Endothelial cell of umbilical vein (primary cell): ENCODE results near the gene EEF2K. TPM values are rescaled to one million over a fixed set of nuclear protein-coding genes. Genes with fewer than 3 reads are reported as not detected.

Experiments
- BruUV-seq: library from RNA; stranded (reverse); fragments of 400-500 nt; replicated peaks from 2 replicates; lab custom pipeline; 2021; lab: Mats Ljungman, UMichigan
- CTCF ChIA-PET: fragments of 300-600, 350-600 bp; sonication (Branson Sonifier 250); formaldehyde crosslinking; loops from one replicate; lab custom pipeline; 2021; ENCODE audit warnings: antibody characterized with exemption, inconsistent platforms; lab: Charles Lee
- POLR2A ChIA-PET: fragments of 300-600, 350-600 bp; sonication (Branson Sonifier 250); formaldehyde crosslinking; loops from one replicate; lab custom pipeline; 2021; ENCODE audit warnings: antibody characterized with exemption, inconsistent platforms; lab: Charles Lee
- DNase-seq: peaks from one replicate; pipeline ENCODE4 v3.0.0-alpha.2; 2011; ENCODE audit warnings: low read depth, low spot score
- FAIRE-seq: peaks from 2 replicates; lab custom pipeline; 2011; peaks lifted over from hg19 to GRCh38; lab: Jason Lieb, UNC
- H2AFZ ChIP-seq: 2 replicates; pipeline ENCODE4 v1.6.0; 2012; ENCODE audit warnings: low read depth, low read length, control low read depth, inconsistent platforms
- H3K27ac ChIP-seq: 2 replicates; pipeline ENCODE4 v1.5.1; 2011; ENCODE audit warnings: low read depth, mild to moderate bottlenecking, control low read depth, low read length, moderate library complexity; ENCODE audit not compliant: insufficient read depth
- H3K27me3 ChIP-seq, 2 experiments: 2 replicates each; pipeline versions ENCODE4 v1.6.0 to v1.6.1; 2011; ENCODE audit warnings: low read length in 2 of 2, mixed read lengths in 1 of 2; ENCODE audit not compliant: control insufficient read depth in 2 of 2, insufficient read depth in 2 of 2
- H3K36me3 ChIP-seq, 2 experiments: 2 replicates in 1 of 2; 3 replicates in 1 of 2; pipeline ENCODE4 v1.5.1; 2011; ENCODE audit warnings: low read length in 2 of 2, mild to moderate bottlenecking in 1 of 2, moderate library complexity in 1 of 2; ENCODE audit not compliant: control insufficient read depth in 2 of 2, insufficient read depth in 2 of 2; ENCODE audit errors: extremely low read depth in 1 of 2
- H3K4me1 ChIP-seq: 3 replicates; pipeline ENCODE4 v1.5.1; 2011; ENCODE audit warnings: mild to moderate bottlenecking, low read length; ENCODE audit not compliant: control insufficient read depth, insufficient read depth; ENCODE audit errors: extremely low read depth
- H3K4me2 ChIP-seq: 2 replicates; pipeline ENCODE4 v1.6.1; 2011; ENCODE audit warnings: low read length, control low read depth, mixed read lengths; ENCODE audit not compliant: insufficient read depth
- H3K4me3 ChIP-seq, 3 experiments: fragments of 200-600 bp in 1 of 3; sonication (generic), shearing (Covaris generic) in 1 of 3; replicated peaks in 1 of 3; 2 replicates each; pipeline ENCODE4 v1.5.1; 2011 to 2016; ENCODE audit warnings: control low read depth in 3 of 3, low read length in 3 of 3, mild to moderate bottlenecking in 2 of 3, inconsistent platforms in 1 of 3, low read depth in 1 of 3, moderate library complexity in 1 of 3; ENCODE audit not compliant: insufficient read depth in 1 of 3
- H3K79me2 ChIP-seq: 2 replicates; pipeline ENCODE4 v1.6.0; 2012; ENCODE audit warnings: low read length, inconsistent platforms; ENCODE audit not compliant: control insufficient read depth, insufficient read depth
- H3K9ac ChIP-seq: replicated peaks from 2 replicates; pipeline ENCODE3; 2011; ENCODE audit warnings: low read length, control low read depth; ENCODE audit not compliant: insufficient read depth; ENCODE audit errors: extremely low read depth
- H3K9me1 ChIP-seq: replicated peaks from 3 replicates; pipeline ENCODE4 v1.6.0; 2011; ENCODE audit warnings: mild to moderate bottlenecking, low read length; ENCODE audit not compliant: control insufficient read depth, insufficient read depth; ENCODE audit errors: extremely low read depth
- H3K9me3 ChIP-seq: replicated peaks from 2 replicates; pipeline ENCODE4 v1.5.1; 2012; ENCODE audit warnings: low read length, inconsistent platforms; ENCODE audit not compliant: control insufficient read depth, insufficient read depth
- H4K20me1 ChIP-seq: replicated peaks from 2 replicates; pipeline ENCODE3; 2011; ENCODE audit warnings: mild to moderate bottlenecking, low read length; ENCODE audit not compliant: control insufficient read depth, insufficient read depth; ENCODE audit errors: extremely low read depth
- CTCF ChIP-seq, 2 donors: IDR thresholded peaks; 1 replicate in 1 of 2; 2 replicates in 1 of 2; pipeline ENCODE4 v1.5.1; 2011; ENCODE audit warnings: low read length in 2 of 2, mild to moderate bottlenecking in 2 of 2, moderate library complexity in 2 of 2, control low read depth in 1 of 2, inconsistent platforms in 1 of 2, low read depth in 1 of 2; ENCODE audit not compliant: insufficient read depth in 1 of 2; ENCODE audit errors: extremely low read depth in 1 of 2
- EZH2 ChIP-seq: IDR thresholded peaks from 2 replicates; pipeline ENCODE4 v1.6.1; 2012; ENCODE audit warnings: borderline replicate concordance, low read depth, mild to moderate bottlenecking, moderate library complexity, low read length, inconsistent platforms; ENCODE audit not compliant: severe bottlenecking
- FOS ChIP-seq: IDR thresholded peaks from 2 replicates; pipeline ENCODE4 v1.6.1; 2011; ENCODE audit warnings: mild to moderate bottlenecking, low read length, moderate library complexity, borderline replicate concordance; ENCODE audit not compliant: insufficient read depth
- GATA2 ChIP-seq: IDR thresholded peaks from 2 replicates; pipeline ENCODE4 v1.7.0; 2011; ENCODE audit warnings: low read depth, mild to moderate bottlenecking, moderate library complexity, mixed read lengths, low read length; ENCODE audit not compliant: insufficient read length, insufficient read depth
- JUN ChIP-seq: IDR thresholded peaks from 2 replicates; pipeline ENCODE4 v1.6.1; 2011; ENCODE audit warnings: borderline replicate concordance, low read depth; ENCODE audit not compliant: insufficient read length, insufficient read depth
- MAX ChIP-seq: IDR thresholded peaks from 2 replicates; pipeline ENCODE4 v1.6.1; 2011; ENCODE audit not compliant: insufficient read depth, insufficient read length
- MYC ChIP-seq: IDR thresholded peaks from one replicate; pipeline ENCODE4 v1.6.1; 2011; ENCODE audit warnings: mild to moderate bottlenecking, low read depth, low read length
- POLR2A ChIP-seq: IDR thresholded peaks from 2 replicates; pipeline ENCODE4 v1.6.1; 2012; ENCODE audit warnings: low read depth, mild to moderate bottlenecking, control low read depth, low read length
- POLR2AphosphoS5 ChIP-seq: IDR thresholded peaks from 2 replicates; pipeline ENCODE4 v1.6.1; 2012; ENCODE audit warnings: low read depth, mild to moderate bottlenecking, control low read depth, low read length, moderate library complexity; ENCODE audit not compliant: insufficient read depth
- dilution Hi-C: fragments of 300-500 bp; cut with MboI; formaldehyde crosslinking; loops from one replicate; pipeline ENCODE4 v1.15.0; 2019; ENCODE audit warnings: low sequenced_read_pairs; ENCODE audit not compliant: extremely low pct_ligation_motif_present
- intact Hi-C: fragments of 100-400 bp; cut with micrococcal nuclease; formaldehyde crosslinking; loops from one replicate; pipeline ENCODE4 v1.10.0; 2022
- polyA plus RNA-seq, 4 experiments: library from polyadenylated mRNA; depleted of rRNA in 3 of 4; stranded (reverse) in 3 of 4; unstranded in 1 of 4; fragments of >200 nt; gene quantifications; 2 replicates each; pipeline versions ENCODE4 v1.2.1 to v1.2.3, GENCODE V29; 2011 to 2012; ENCODE audit warnings: missing spikeins in 1 of 4
- total RNA-seq: library from RNA; stranded (reverse); gene quantifications from 2 replicates; pipeline ENCODE4 v1.2.3, GENCODE V29; 2021

The EEF2K gene
- total and polyA plus RNA-seq, 2 donors (not counting 3 experiments of a cell fraction or from before 2014, with no cell fraction given): 16.0 to 48.6 TPM

DNA sequence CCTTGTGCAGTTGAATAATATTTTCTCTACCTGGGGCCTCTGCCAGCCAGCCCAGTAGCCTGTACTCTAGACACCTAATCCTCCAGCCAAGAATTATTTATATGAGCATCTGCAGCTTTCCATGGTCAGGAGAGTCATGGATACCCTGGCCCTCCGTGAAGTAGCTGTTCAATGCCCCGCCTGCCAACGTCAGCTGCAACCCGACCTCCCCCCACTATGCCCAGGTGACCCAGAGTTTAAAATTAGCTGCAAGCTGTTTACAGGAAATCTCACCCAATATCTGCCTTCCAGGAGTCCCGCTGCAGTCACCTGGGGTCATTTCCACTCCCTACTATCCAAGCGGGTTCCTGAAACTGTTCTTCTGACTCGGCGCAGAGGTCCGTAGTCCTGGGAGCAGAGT lies 31.4 kb upstream of the EEF2K start:
- Histone ChIP-seq H3K36me3 (no peaks in the 10 kb centered on the region), H2AFZ (no peak overlapping the region), H4K20me1 (no peaks in the 10 kb centered on the region), H3K4me2 (no peak overlapping the region), H3K9ac (no peak overlapping the region), H3K4me3 (no peak overlapping the region), H3K4me1 (no peaks in the 10 kb centered on the region), H3K27ac (no peak overlapping the region), H3K9me1 (no peaks in the 10 kb centered on the region), H3K79me2 (no peaks in the 10 kb centered on the region), H3K27me3 (no peaks in the 10 kb centered on the region), H3K9me3 (no peaks in the 10 kb centered on the region)
- DNase-seq: no peak
- no TSS peak for BruUV-seq
- no peak for FAIRE-seq
- dilution Hi-C loops (no loop called here), intact Hi-C loops (loop anchor here (5.0 kb wide), 1 partner anchor 52 kb away; no protein-coding TSS in a partner anchor)
- ChIA-PET POLR2A (no interaction called here), CTCF (interaction anchor here (1.2 to 2.9 kb wide), 3 partner anchors 14 to 97 kb away, joined by 3 to 14 read pairs (median 14); no protein-coding TSS in a partner anchor)
- TF ChIP-seq EZH2: no peak
- no peak for TF ChIP-seq GATA2
- TF ChIP-seq POLR2A: no peak
- no peak for TF ChIP-seq POLR2AphosphoS5
- TF ChIP-seq MYC: no peak
- no peak for TF ChIP-seq MAX
- TF ChIP-seq CTCF (IDR thresholded peaks at IDR 0.05; ENCODE audit: extremely low read depth in 1 of 2, insufficient read depth in 1 of 2, low read depth in 1 of 2, low read length in 2 of 2): no peak
- TF ChIP-seq FOS: no peak
- no peak for TF ChIP-seq JUN
